OCI-LY1 (cell line): ENCODE data around the gene KLK6.

Experiments
- EZH2 ChIP-seq: fragments of 200-600 bp; sonication (generic), shearing (Covaris generic); IDR thresholded peaks from 2 replicates; pipeline ENCODE4 v1.8.0; 2017; ENCODE audit warnings: borderline replicate concordance, mixed run types, mild to moderate bottlenecking, antibody characterized with exemption, low read length, moderate library complexity, mixed read lengths
- TF ChIP-seq, protein P1 (sequence below): fragments of 200-600 bp; sonication (generic), shearing (Covaris generic); IDR thresholded peaks from 2 replicates; pipeline ENCODE4 v1.5.1; 2017; ENCODE audit warnings: mild to moderate bottlenecking, antibody characterized with exemption, low read length, moderate library complexity, mixed read lengths

DNA sequence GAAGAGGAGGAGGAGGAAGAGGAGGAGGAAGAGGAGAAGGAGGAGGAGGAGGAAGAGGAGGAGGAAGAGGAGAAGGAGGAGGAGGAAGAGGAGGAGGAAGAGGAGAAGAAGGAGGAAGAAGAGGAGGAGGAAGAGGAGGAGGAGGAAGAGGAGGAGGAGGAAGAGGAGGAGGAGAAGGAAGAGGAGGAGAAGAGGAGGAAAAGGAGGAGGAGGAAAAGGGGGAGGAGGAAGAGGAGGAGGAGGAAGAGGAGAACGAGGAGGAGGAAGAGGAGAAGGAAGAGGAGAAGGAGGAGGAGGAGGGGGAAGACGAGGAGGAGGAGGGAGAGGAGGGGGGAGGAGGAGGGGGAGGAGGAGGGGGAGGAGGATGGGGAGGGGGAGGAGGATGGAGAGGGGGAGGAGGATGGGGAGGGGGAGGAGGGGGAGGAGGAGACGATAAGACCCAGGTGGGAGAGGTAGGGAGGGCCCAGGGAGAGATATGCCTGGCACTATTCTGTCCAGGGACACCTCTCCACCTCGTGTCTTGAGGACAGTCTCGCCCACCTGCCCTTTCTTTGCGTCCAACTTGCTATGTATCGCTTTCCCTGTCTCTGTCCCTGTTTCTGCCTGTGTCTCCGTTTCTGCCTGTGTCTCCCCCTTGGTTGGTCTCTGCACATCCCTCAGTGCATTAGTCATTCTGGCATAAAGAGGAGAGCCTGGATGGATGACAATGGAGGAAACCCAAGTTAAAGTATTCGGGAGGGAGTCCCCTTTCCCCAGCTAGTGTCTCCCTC lies 9.5 kb downstream of the KLK6 start:
- TF ChIP-seq, protein P1, sequence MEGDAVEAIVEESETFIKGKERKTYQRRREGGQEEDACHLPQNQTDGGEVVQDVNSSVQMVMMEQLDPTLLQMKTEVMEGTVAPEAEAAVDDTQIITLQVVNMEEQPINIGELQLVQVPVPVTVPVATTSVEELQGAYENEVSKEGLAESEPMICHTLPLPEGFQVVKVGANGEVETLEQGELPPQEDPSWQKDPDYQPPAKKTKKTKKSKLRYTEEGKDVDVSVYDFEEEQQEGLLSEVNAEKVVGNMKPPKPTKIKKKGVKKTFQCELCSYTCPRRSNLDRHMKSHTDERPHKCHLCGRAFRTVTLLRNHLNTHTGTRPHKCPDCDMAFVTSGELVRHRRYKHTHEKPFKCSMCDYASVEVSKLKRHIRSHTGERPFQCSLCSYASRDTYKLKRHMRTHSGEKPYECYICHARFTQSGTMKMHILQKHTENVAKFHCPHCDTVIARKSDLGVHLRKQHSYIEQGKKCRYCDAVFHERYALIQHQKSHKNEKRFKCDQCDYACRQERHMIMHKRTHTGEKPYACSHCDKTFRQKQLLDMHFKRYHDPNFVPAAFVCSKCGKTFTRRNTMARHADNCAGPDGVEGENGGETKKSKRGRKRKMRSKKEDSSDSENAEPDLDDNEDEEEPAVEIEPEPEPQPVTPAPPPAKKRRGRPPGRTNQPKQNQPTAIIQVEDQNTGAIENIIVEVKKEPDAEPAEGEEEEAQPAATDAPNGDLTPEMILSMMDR = no peak
- TF ChIP-seq EZH2 = no peak
